IMR-90 (cell line): Measurements from ENCODE around the gene SLC43A2. TPM values are rescaled to one million over a fixed set of nuclear protein-coding genes. Genes with fewer than 3 reads are reported as not detected.

Source experiments
- ATAC-seq: fragments of 200-7000 bp; cut with Tn5 transposase; 2 replicates; pipeline ENCODE4 v1.9.1; 2020; ENCODE audit warnings: low read depth, mild to moderate bottlenecking, moderate library complexity
- BruUV-seq: library from RNA; stranded (reverse); fragments of 400-500 nt; replicated peaks from 2 replicates; lab custom pipeline; 2021; lab: Mats Ljungman, UMichigan
- CTCF ChIA-PET: fragments of 300-600 bp; formaldehyde crosslinking; extraction: SDS; loops from one replicate; lab custom pipeline; 2021; ENCODE audit warnings: antibody characterized with exemption; lab: Yijun Ruan, JAX
- POLR2A ChIA-PET: fragments of 300-600 bp; sonication (Branson Sonifier 250); formaldehyde crosslinking; loops from one replicate; lab custom pipeline; 2022; ENCODE audit warnings: antibody characterized with exemption; ENCODE audit not compliant: unreplicated experiment; lab: Charles Lee
- DNase-seq: peaks from one replicate; pipeline ENCODE4 v3.0.0; 2013
- H2AFZ ChIP-seq: replicated peaks from 2 replicates; pipeline ENCODE3; 2013; ENCODE audit warnings: low read length, mild to moderate bottlenecking; ENCODE audit not compliant: poor library complexity
- H2AK5ac ChIP-seq: 2 replicates; pipeline ENCODE4 v1.6.1; 2013; ENCODE audit warnings: low read depth, low read length, inconsistent platforms
- H2AK9ac ChIP-seq: replicated peaks from 2 replicates; pipeline ENCODE3; 2013; ENCODE audit warnings: mild to moderate bottlenecking, low read depth, low read length, moderate library complexity; ENCODE audit not compliant: poor library complexity
- H2BK120ac ChIP-seq: 2 replicates; pipeline ENCODE4 v1.6.1; 2013; ENCODE audit warnings: low read depth, low read length, inconsistent platforms
- H2BK15ac ChIP-seq: 3 replicates; pipeline ENCODE4 v1.6.1; 2013; ENCODE audit warnings: low read depth, low read length, inconsistent platforms
- H2BK20ac ChIP-seq: 2 replicates; pipeline ENCODE4 v1.6.1; 2013; ENCODE audit warnings: low read depth, mild to moderate bottlenecking, inconsistent platforms, low read length, moderate library complexity
- H2BK5ac ChIP-seq: 2 replicates; pipeline ENCODE4 v1.6.1; 2013; ENCODE audit warnings: mild to moderate bottlenecking, low read depth, low read length, inconsistent platforms; ENCODE audit not compliant: poor library complexity, severe bottlenecking
- H3K14ac ChIP-seq: replicated peaks from 2 replicates; pipeline ENCODE4 v1.6.1; 2013; ENCODE audit warnings: low read depth, low read length, inconsistent platforms
- H3K18ac ChIP-seq: 2 replicates; pipeline ENCODE4 v1.6.1; 2013; ENCODE audit warnings: low read depth, low read length, control low read depth
- H3K23ac ChIP-seq: 2 replicates; pipeline ENCODE4 v1.6.1; 2013; ENCODE audit warnings: low read depth, low read length, inconsistent platforms
- H3K27ac ChIP-seq: 2 replicates; pipeline ENCODE4 v1.5.1; 2013; ENCODE audit warnings: mild to moderate bottlenecking, control low read depth, low read length; ENCODE audit not compliant: insufficient read depth
- H3K27me3 ChIP-seq: 2 replicates; pipeline ENCODE4 v1.6.1; 2013; ENCODE audit warnings: low read length; ENCODE audit not compliant: control insufficient read depth, insufficient read depth
- H3K36me3 ChIP-seq: 2 replicates; pipeline ENCODE4 v1.6.1; 2013; ENCODE audit warnings: low read length, mixed read lengths; ENCODE audit not compliant: control insufficient read depth, insufficient read depth
- H3K4ac ChIP-seq: 2 replicates; pipeline ENCODE4 v1.6.1; 2013; ENCODE audit warnings: low read depth, low read length, inconsistent platforms
- H3K4me1 ChIP-seq: 2 replicates; pipeline ENCODE4 v1.6.1; 2013; ENCODE audit warnings: low read length, mixed read lengths; ENCODE audit not compliant: control insufficient read depth, insufficient read depth
- H3K4me2 ChIP-seq: 2 replicates; pipeline ENCODE4 v1.6.1; 2013; ENCODE audit warnings: low read depth, mild to moderate bottlenecking, control low read depth, low read length, moderate library complexity
- H3K4me3 ChIP-seq: 2 replicates; pipeline ENCODE4 v1.5.1; 2013; ENCODE audit warnings: low read depth, mild to moderate bottlenecking, control low read depth, low read length, moderate library complexity; ENCODE audit not compliant: insufficient read depth
- H3K56ac ChIP-seq: 2 replicates; pipeline ENCODE4 v1.6.1; 2013; ENCODE audit warnings: low read length, inconsistent platforms; ENCODE audit not compliant: insufficient read depth; ENCODE audit errors: extremely low read depth
- H3K79me1 ChIP-seq, 2 experiments: 2 replicates each; pipeline ENCODE4 v1.6.1; 2013; ENCODE audit warnings: low read length in 2 of 2, inconsistent platforms in 1 of 2, low read depth in 1 of 2
- H3K9ac ChIP-seq: 2 replicates; pipeline ENCODE4 v1.6.1; 2013; ENCODE audit warnings: low read depth, low read length, control low read depth
- H3K9me1 ChIP-seq: 2 replicates; pipeline ENCODE4 v1.6.1; 2013; ENCODE audit warnings: low read length, inconsistent platforms; ENCODE audit not compliant: insufficient read depth
- H3K9me3 ChIP-seq: 2 replicates; pipeline ENCODE4 v1.6.1; 2013; ENCODE audit warnings: low read length; ENCODE audit not compliant: control insufficient read depth, insufficient read depth
- H4K20me1 ChIP-seq: 2 replicates; pipeline ENCODE4 v1.6.1; 2013; ENCODE audit warnings: low read length, inconsistent platforms; ENCODE audit not compliant: insufficient read depth
- H4K5ac ChIP-seq: 2 replicates; pipeline ENCODE4 v1.6.1; 2013; ENCODE audit warnings: mild to moderate bottlenecking, low read depth, low read length, control low read depth
- H4K8ac ChIP-seq, 2 experiments: 2 replicates each; pipeline ENCODE4 v1.6.1; 2013; ENCODE audit warnings: low read depth in 2 of 2, low read length in 2 of 2, control low read depth in 1 of 2, inconsistent platforms in 1 of 2
- H4K91ac ChIP-seq: 2 replicates; pipeline ENCODE4 v1.6.1; 2013; ENCODE audit warnings: low read depth, low read length, inconsistent platforms; ENCODE audit not compliant: insufficient read depth
- BHLHE40 ChIP-seq: fragments of 150-350 bp; IDR thresholded peaks from 2 replicates; pipeline ENCODE4 v1.6.1; 2016; ENCODE audit warnings: mild to moderate bottlenecking, low read depth, low read length
- CEBPB ChIP-seq: IDR thresholded peaks from 2 replicates; pipeline ENCODE4 v1.6.1; 2012; ENCODE audit warnings: low read depth, low read length, improper control_type of control experiment
- CHD1 ChIP-seq: IDR thresholded peaks from 2 replicates; pipeline ENCODE4 v1.6.1; 2012; ENCODE audit warnings: low read depth, low read length, improper control_type of control experiment
- CTCF ChIP-seq: conservative IDR thresholded peaks from 2 replicates; pipeline ENCODE4 v1.5.1; 2012; ENCODE audit warnings: mild to moderate bottlenecking, low read depth, low read length, improper control_type of control experiment
- ELK1 ChIP-seq: fragments of 150-350 bp; IDR thresholded peaks from 2 replicates; pipeline ENCODE4 v1.6.1; 2016; ENCODE audit warnings: low read depth, mild to moderate bottlenecking, low read length, moderate library complexity, borderline replicate concordance
- FOS ChIP-seq: fragments of 150-350 bp; IDR thresholded peaks from 2 replicates; pipeline ENCODE4 v1.6.1; 2016; ENCODE audit warnings: low read depth, low read length
- MAFK ChIP-seq: IDR thresholded peaks from 2 replicates; pipeline ENCODE4 v1.6.1; 2012; ENCODE audit warnings: low read depth, low read length, improper control_type of control experiment
- MAZ ChIP-seq: IDR thresholded peaks from 2 replicates; pipeline ENCODE4 v1.6.1; 2012; ENCODE audit warnings: low read depth, mild to moderate bottlenecking, low read length, improper control_type of control experiment, moderate library complexity, borderline replicate concordance
- MXI1 ChIP-seq: IDR thresholded peaks from 2 replicates; pipeline ENCODE4 v1.6.1; 2012; ENCODE audit warnings: low read depth, mild to moderate bottlenecking, low read length, moderate library complexity, borderline replicate concordance
- NFE2L2 ChIP-seq: fragments of 150-350 bp; IDR thresholded peaks from 2 replicates; pipeline ENCODE4 v1.6.1; 2016; ENCODE audit warnings: low read depth, mild to moderate bottlenecking, low read length
- POLR2A ChIP-seq: IDR thresholded peaks from 2 replicates; pipeline ENCODE4 v1.6.1; 2012; ENCODE audit warnings: mild to moderate bottlenecking, low read depth, low read length
- RAD21 ChIP-seq: IDR thresholded peaks from 2 replicates; pipeline ENCODE4 v1.6.1; 2012; ENCODE audit warnings: low read length, improper control_type of control experiment
- RCOR1 ChIP-seq: IDR thresholded peaks from 2 replicates; pipeline ENCODE4 v1.6.1; 2012; ENCODE audit warnings: mild to moderate bottlenecking, low read length, improper control_type of control experiment; ENCODE audit not compliant: insufficient replicate concordance
- RFX5 ChIP-seq: IDR thresholded peaks from 2 replicates; pipeline ENCODE4 v1.8.0; 2012; ENCODE audit warnings: low read depth, mild to moderate bottlenecking, low read length, moderate library complexity
- SMC3 ChIP-seq: fragments of 150-350 bp; IDR thresholded peaks from 2 replicates; pipeline ENCODE4 v1.6.1; 2016; ENCODE audit warnings: low read depth, mild to moderate bottlenecking, antibody characterized with exemption, low read length, moderate library complexity
- USF2 ChIP-seq: fragments of 150-350 bp; IDR thresholded peaks from 2 replicates; pipeline ENCODE4 v1.6.1; 2017; ENCODE audit warnings: mild to moderate bottlenecking, antibody characterized with exemption, low read length, low read depth
- WGBS, 2 experiments: methylation state at CpG; one replicate each; pipeline versions ENCODE4 v1.1.5 to v1.1.7; 2013; ENCODE audit warnings: missing lambda C conversion rate in 2 of 2; ENCODE audit not compliant: insufficient read length in 1 of 2; ENCODE audit errors: extremely low coverage in 2 of 2; 5-methylcytosine and 5-hydroxymethylcytosine counted together
- dilution Hi-C: fragments of 300-500 bp; cut with HindIII; formaldehyde crosslinking; loops from one replicate; pipeline ENCODE4 v1.14.3; 2018; ENCODE audit warnings: low sequenced_read_pairs; ENCODE audit not compliant: unreplicated experiment
- in situ Hi-C: fragments of 300-500 bp; cut with MboI; formaldehyde crosslinking; loops from 3 replicates; pipeline ENCODE4 v1.14.3; 2019; ENCODE audit warnings: low sequenced_read_pairs, inconsistent platforms, mixed read lengths
- intact Hi-C: fragments of 100-400 bp; cut with micrococcal nuclease; formaldehyde crosslinking; loops from 2 replicates; pipeline ENCODE4 v1.10.0; 2022
- polyA plus RNA-seq, 3 experiments: library from polyadenylated mRNA; depleted of rRNA; stranded (reverse); fragments of >200 nt; gene quantifications; 2 replicates each; pipeline ENCODE4 v1.2.3, GENCODE V29; 2012; ENCODE audit warnings: low replicate concordance in 1 of 3
- total RNA-seq: library from RNA; depleted of rRNA; stranded (reverse); fragments of >200 nt; gene quantifications from 2 replicates; pipeline ENCODE4 v1.2.3, GENCODE V29; 2012

The SLC43A2 gene
- total and polyA plus RNA-seq, 2 of the 4 experiments (the other 2 are of a cell fraction) = 3.8 to 9.0 TPM

- peak overlapping the region in 1 of 2 experiments; percentile 30; a peak in 3 of 4 replicates for H4K8ac ChIP-seq
- H3K27ac ChIP-seq = peak overlapping the region; percentile 41; the same call in 1 of the 2 replicates
- in situ Hi-C loops (no loop called here), intact Hi-C loops (no loop called here), dilution Hi-C loops (no loop called here)
- no peaks in the 10 kb centered on the region for H4K20me1 ChIP-seq
- H2BK5ac ChIP-seq = no peak overlapping the region
- H3K9me3 ChIP-seq = no peaks in the 10 kb centered on the region
- H3K36me3 ChIP-seq = no peaks in the 10 kb centered on the region
- ChIA-PET POLR2A (no interaction called here), CTCF (interaction anchor here (1.0 kb wide), 1 partner anchor 43 kb away, joined by 3 read pairs; no protein-coding TSS in a partner anchor)
- H2BK120ac ChIP-seq = no peak overlapping the region
- peak overlapping the region; percentile 74 for H2AFZ ChIP-seq
- H2AK5ac ChIP-seq = no peak overlapping the region
- no peak overlapping the region for H4K5ac ChIP-seq
- H2BK20ac ChIP-seq = no peak overlapping the region
- H2BK15ac ChIP-seq = no peak overlapping the region; the same call in 2 of the 3 replicates
- no peaks in the 10 kb centered on the region for H3K27me3 ChIP-seq
- no peak overlapping the region for H3K56ac ChIP-seq
- BruUV-seq = no TSS peak
- H3K18ac ChIP-seq = no peak overlapping the region
- H3K23ac ChIP-seq = no peak overlapping the region
- TF ChIP-seq NFE2L2 = no peak
- no peak for TF ChIP-seq RAD21
- no peak for TF ChIP-seq ELK1
- no peak for TF ChIP-seq USF2
- no peak for TF ChIP-seq RFX5
- no peak for TF ChIP-seq POLR2A
- TF ChIP-seq CHD1 = no peak
- peak; percentile 4; the same call in 1 of the 2 replicates for TF ChIP-seq MAFK
- TF ChIP-seq CTCF = 0 out of 2 replicates have a peak, but pooled peaks have one; percentile 5
- TF ChIP-seq SMC3 = no peak
- no peak for TF ChIP-seq BHLHE40
- no peak for TF ChIP-seq MXI1
- no peak for TF ChIP-seq MAZ
- no peak for TF ChIP-seq RCOR1
- no peak for TF ChIP-seq FOS
- TF ChIP-seq CEBPB = no peak
- H2AK9ac ChIP-seq = peak overlapping the region; percentile 51
- ATAC-seq = peak; percentile 93
- no peak overlapping the region for H3K9ac ChIP-seq
- H3K4me2 ChIP-seq = no peak overlapping the region
- H3K79me1 ChIP-seq = no peaks in the 10 kb centered on the region
- H4K91ac ChIP-seq = no peak overlapping the region
- H3K4me3 ChIP-seq = no peak overlapping the region
- H3K9me1 ChIP-seq = no peaks in the 10 kb centered on the region
- H3K4ac ChIP-seq = 0 out of 2 replicates have a peak overlapping the region, but pooled peaks have one; percentile 11
- WGBS, 2 experiments = 68% methylated on average over 7 of the region's 20 CpGs; no CpG with 5 or more reads in 1 of the 2 experiments
- no peak overlapping the region for H3K14ac ChIP-seq
- peak; percentile 77 for DNase-seq
- H3K4me1 ChIP-seq = peaks cover 3% of the 10 kb centered on the region; the same call in 1 of the 2 replicates
These were observed 10.9 kb downstream of the SLC43A2 start for GRCh38 chr17:1617620-1618174.
